Cerebellar nuclear complex (tissue), 1 donor: ENCODE measurements around the gene HMGA1.

ENCODE experiments used
- DNase-seq, 2 experiments: peaks; one replicate each; lab custom pipeline; 2025; lab: John Stamatoyannopoulos, UW

HMGA1 gene

GRCh38 chr6:34292954-34293353 lies 56.3 kb downstream of the HMGA1 start:
- DNase-seq, result no peak

GRCh38 chr6:34295721-34296120 lies 59.0 kb downstream of the HMGA1 start:
- DNase-seq, result no peak
